GF-D8 (cell line): Measurements from ENCODE around the gene EFHC1.
"Not testable (repeated sequence)": the region's sequence is repeated elsewhere in the genome, so short reads cannot be mapped to it uniquely, and the experiment has no call there.

Experiments used
- DNase-seq: peaks from one replicate; lab custom pipeline; 2025; lab: John Stamatoyannopoulos, UW

EFHC1 gene

GRCh38 chr6:52399511-52400312, 20.4 kb upstream of the EFHC1 start:
- no peak for DNase-seq

GRCh38 chr6:52400313-52401041, 19.7 kb upstream of the EFHC1 start:
- DNase-seq: no peak

- no peak for DNase-seq
These were observed 17.1 kb upstream of the EFHC1 start for GRCh38 chr6:52403086-52403485.

- no peak for DNase-seq
These were observed 16.5 kb upstream of the EFHC1 start for GRCh38 chr6:52403627-52404026.

GRCh38 chr6:52405243-52405642, 14.9 kb upstream of the EFHC1 start:
- DNase-seq: no peak

- peak; percentile 20 for DNase-seq
These were observed 12.7 kb upstream of the EFHC1 start for GRCh38 chr6:52407467-52407866.

GRCh38 chr6:52409499-52409898, 10.6 kb upstream of the EFHC1 start:
- DNase-seq: no peak

- DNase-seq: no peak
These were observed 9.2 kb upstream of the EFHC1 start for GRCh38 chr6:52410979-52411378.

- no peak for DNase-seq
These were observed 8.2 kb upstream of the EFHC1 start for GRCh38 chr6:52411911-52412310.

- DNase-seq: no peak
These were observed 4.8 kb upstream of the EFHC1 start for GRCh38 chr6:52415333-52415732.

GRCh38 chr6:52415917-52416628, 4.1 kb upstream of the EFHC1 start:
- no peak for DNase-seq

GRCh38 chr6:52416629-52417151, 3.5 kb upstream of the EFHC1 start:
- DNase-seq: no peak

- DNase-seq: no peak
These were observed 2.4 kb upstream of the EFHC1 start for GRCh38 chr6:52417675-52418111.

- no peak for DNase-seq
These were observed 1.5 kb upstream of the EFHC1 start for GRCh38 chr6:52418606-52419005.

- DNase-seq: no peak
These were observed 671 bp downstream of the EFHC1 start for GRCh38 chr6:52420668-52421358.

GRCh38 chr6:52422156-52422555, 2.0 kb downstream of the EFHC1 start:
- no peak for DNase-seq

- DNase-seq: no peak
These were observed 3.3 kb downstream of the EFHC1 start for GRCh38 chr6:52423448-52423847.

- no peak for DNase-seq
These were observed 3.8 kb downstream of the EFHC1 start for GRCh38 chr6:52423971-52424381.

GRCh38 chr6:52424513-52424912, 4.4 kb downstream of the EFHC1 start:
- no peak for DNase-seq

- DNase-seq: no peak
These were observed 6.5 kb downstream of the EFHC1 start for GRCh38 chr6:52426667-52427066.

- not testable (repeated sequence) for DNase-seq
These were observed 13.2 kb downstream of the EFHC1 start for GRCh38 chr6:52433294-52433693.

GRCh38 chr6:52435345-52435744, 15.2 kb downstream of the EFHC1 start:
- DNase-seq: no peak
